Fibroblast of lung (primary cell): ENCODE results near the gene MEF2A. TPM values are rescaled to one million over a fixed set of nuclear protein-coding genes. Genes with fewer than 3 reads are reported as not detected.

Source experiments
- DNase-seq, 2 donors: peaks; one replicate each; pipeline versions ENCODE4 v3.0.0 to v3.0.0-alpha.2; 2010; ENCODE audit warnings: low read depth in 2 of 2
- H2AFZ ChIP-seq: 2 replicates; pipeline ENCODE4 v1.5.1; 2012; ENCODE audit warnings: low read length, control low read depth, inconsistent platforms
- H3K27ac ChIP-seq: 2 replicates; pipeline ENCODE4 v1.5.1; 2011; ENCODE audit warnings: low read length, control low read depth; ENCODE audit not compliant: insufficient read depth
- H3K27me3 ChIP-seq: 2 replicates; pipeline ENCODE4 v1.5.1; 2011; ENCODE audit warnings: mild to moderate bottlenecking, low read length; ENCODE audit not compliant: control insufficient read depth, insufficient read depth
- H3K36me3 ChIP-seq: 2 replicates; pipeline ENCODE4 v1.5.1; 2011; ENCODE audit warnings: low read length; ENCODE audit not compliant: control insufficient read depth, insufficient read depth
- H3K4me1 ChIP-seq: 2 replicates; pipeline ENCODE4 v1.5.1; 2011; ENCODE audit warnings: low read length; ENCODE audit not compliant: control insufficient read depth, insufficient read depth; ENCODE audit errors: extremely low read depth
- H3K4me2 ChIP-seq: 2 replicates; pipeline ENCODE4 v1.5.1; 2011; ENCODE audit warnings: low read length, control low read depth; ENCODE audit not compliant: insufficient read depth; ENCODE audit errors: extremely low read depth
- H3K4me3 ChIP-seq, 4 experiments: fragments of 200-600 bp in 1 of 4; sonication (generic) in 1 of 4; replicated peaks in 1 of 4; 2 replicates each; pipeline ENCODE4 v1.5.1; 2011 to 2016; ENCODE audit warnings: low read length in 4 of 4, low read depth in 3 of 4, mild to moderate bottlenecking in 3 of 4, control low read depth in 2 of 4, inconsistent platforms in 1 of 4, mixed read lengths in 1 of 4; ENCODE audit not compliant: insufficient read depth in 1 of 4; ENCODE audit errors: control extremely low read depth in 1 of 4
- H3K79me2 ChIP-seq: 2 replicates; pipeline ENCODE4 v1.5.1; 2012; ENCODE audit warnings: mild to moderate bottlenecking, low read length, inconsistent platforms; ENCODE audit not compliant: control insufficient read depth, insufficient read depth
- H3K9ac ChIP-seq: 2 replicates; pipeline ENCODE4 v1.5.1; 2011; ENCODE audit warnings: mild to moderate bottlenecking, low read length, control low read depth; ENCODE audit not compliant: insufficient read depth
- H3K9me3 ChIP-seq: 2 replicates; pipeline ENCODE4 v1.5.1; 2012; ENCODE audit warnings: low read depth, low read length; ENCODE audit not compliant: control insufficient read depth, insufficient read depth
- H4K20me1 ChIP-seq: 2 replicates; pipeline ENCODE4 v1.5.1; 2011; ENCODE audit warnings: low read length; ENCODE audit not compliant: control insufficient read depth, insufficient read depth; ENCODE audit errors: extremely low read depth
- EZH2 ChIP-seq: IDR thresholded peaks from 2 replicates; pipeline ENCODE4 v1.5.1; 2012; ENCODE audit warnings: low read length, control low read depth, mild to moderate bottlenecking; ENCODE audit errors: missing control alignments
- polyA plus RNA-seq, 2 donors: library from polyadenylated mRNA; depleted of rRNA in 1 of 2; stranded (reverse) in 1 of 2; unstranded in 1 of 2; fragments of >200 nt; gene quantifications; 2 replicates each; pipeline ENCODE4 v1.2.1, GENCODE V29; 2011 to 2012; ENCODE audit warnings: missing spikeins in 1 of 2
- total RNA-seq: library from RNA; depleted of rRNA; stranded (reverse); fragments of >200 nt; gene quantifications from 2 replicates; pipeline ENCODE4 v1.2.1, GENCODE V29; 2014
- TF ChIP-seq, protein P1 (sequence below), 2 donors: IDR thresholded peaks in 1 of 2; conservative IDR thresholded peaks in 1 of 2; 1 replicate in 1 of 2; 2 replicates in 1 of 2; pipeline ENCODE4 v1.5.1; 2011 to 2012; ENCODE audit warnings: low read length in 2 of 2, control low read depth in 1 of 2, inconsistent platforms in 1 of 2, low read depth in 1 of 2, mild to moderate bottlenecking in 1 of 2

The MEF2A gene
- total and polyA plus RNA-seq, 2 donors (not counting 1 experiment from before 2014, with no cell fraction given) = 24.6 to 40.4 TPM

DNA sequence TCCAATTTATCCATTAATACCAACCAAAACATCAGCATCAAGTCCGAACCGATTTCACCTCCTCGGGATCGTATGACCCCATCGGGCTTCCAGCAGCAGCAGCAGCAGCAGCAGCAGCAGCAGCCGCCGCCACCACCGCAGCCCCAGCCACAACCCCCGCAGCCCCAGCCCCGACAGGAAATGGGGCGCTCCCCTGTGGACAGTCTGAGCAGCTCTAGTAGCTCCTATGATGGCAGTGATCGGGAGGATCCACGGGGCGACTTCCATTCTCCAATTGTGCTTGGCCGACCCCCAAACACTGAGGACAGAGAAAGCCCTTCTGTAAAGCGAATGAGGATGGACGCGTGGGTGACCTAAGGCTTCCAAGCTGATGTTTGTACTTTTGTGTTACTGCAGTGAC is 146.6 kb downstream of the MEF2A start:
- H2AFZ ChIP-seq = no peak overlapping the region
- no peak overlapping the region for H3K9ac ChIP-seq
- no peaks in the 10 kb centered on the region for H4K20me1 ChIP-seq
- H3K79me2 ChIP-seq = no peaks in the 10 kb centered on the region
- no peak overlapping the region for H3K4me2 ChIP-seq
- DNase-seq = no peak
- peaks cover 8% of the 10 kb centered on the region for H3K36me3 ChIP-seq
- TF ChIP-seq, protein P1, sequence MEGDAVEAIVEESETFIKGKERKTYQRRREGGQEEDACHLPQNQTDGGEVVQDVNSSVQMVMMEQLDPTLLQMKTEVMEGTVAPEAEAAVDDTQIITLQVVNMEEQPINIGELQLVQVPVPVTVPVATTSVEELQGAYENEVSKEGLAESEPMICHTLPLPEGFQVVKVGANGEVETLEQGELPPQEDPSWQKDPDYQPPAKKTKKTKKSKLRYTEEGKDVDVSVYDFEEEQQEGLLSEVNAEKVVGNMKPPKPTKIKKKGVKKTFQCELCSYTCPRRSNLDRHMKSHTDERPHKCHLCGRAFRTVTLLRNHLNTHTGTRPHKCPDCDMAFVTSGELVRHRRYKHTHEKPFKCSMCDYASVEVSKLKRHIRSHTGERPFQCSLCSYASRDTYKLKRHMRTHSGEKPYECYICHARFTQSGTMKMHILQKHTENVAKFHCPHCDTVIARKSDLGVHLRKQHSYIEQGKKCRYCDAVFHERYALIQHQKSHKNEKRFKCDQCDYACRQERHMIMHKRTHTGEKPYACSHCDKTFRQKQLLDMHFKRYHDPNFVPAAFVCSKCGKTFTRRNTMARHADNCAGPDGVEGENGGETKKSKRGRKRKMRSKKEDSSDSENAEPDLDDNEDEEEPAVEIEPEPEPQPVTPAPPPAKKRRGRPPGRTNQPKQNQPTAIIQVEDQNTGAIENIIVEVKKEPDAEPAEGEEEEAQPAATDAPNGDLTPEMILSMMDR (conservative IDR thresholded peaks at IDR 0.05 in 1 of 2, IDR thresholded peaks at IDR 0.05 in 1 of 2; ENCODE audit: low read depth in 1 of 2, low read length in 2 of 2) = no peak
- TF ChIP-seq EZH2 = no peak
- H3K27me3 ChIP-seq = no peaks in the 10 kb centered on the region
- H3K27ac ChIP-seq = no peak overlapping the region
- H3K4me1 ChIP-seq = peaks cover 19% of the 10 kb centered on the region
- no peaks in the 10 kb centered on the region for H3K9me3 ChIP-seq
- no peak overlapping the region for H3K4me3 ChIP-seq

DNA sequence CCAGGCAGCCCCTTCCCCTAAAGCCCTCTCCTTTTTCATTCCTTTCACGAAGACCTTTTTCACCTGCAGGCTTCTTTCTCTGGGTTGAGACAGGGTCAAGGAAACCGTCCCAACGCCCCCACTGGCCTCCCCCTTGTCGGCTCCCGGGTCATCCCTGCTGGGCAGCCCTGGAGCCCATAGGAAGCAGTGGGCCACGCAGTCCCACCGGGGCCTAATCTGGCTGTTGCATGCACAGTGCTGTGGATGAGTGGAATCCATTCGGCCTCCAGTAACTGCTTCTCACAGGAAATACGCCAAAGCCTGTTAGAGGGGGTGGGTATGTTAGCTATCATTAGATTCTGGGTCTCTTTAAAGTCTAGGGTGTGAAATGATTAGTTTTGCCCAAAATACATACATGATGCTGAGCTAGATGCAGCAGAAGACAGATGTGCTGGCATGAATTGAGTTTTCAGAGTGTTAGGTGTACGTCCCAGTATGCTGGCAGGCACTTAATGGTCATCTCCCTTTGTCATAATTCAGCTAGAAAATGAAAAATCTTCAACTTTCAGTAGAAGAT is 150.8 kb downstream of the MEF2A start:
- peak overlapping the region; percentile 29 for H3K4me2 ChIP-seq
- TF ChIP-seq EZH2 = no peak
- TF ChIP-seq, protein P1 (conservative IDR thresholded peaks at IDR 0.05 in 1 of 2, IDR thresholded peaks at IDR 0.05 in 1 of 2; ENCODE audit: low read depth in 1 of 2, low read length in 2 of 2) = no peak
- no peaks in the 10 kb centered on the region for H4K20me1 ChIP-seq
- H3K4me3 ChIP-seq = no peak overlapping the region
- no peaks in the 10 kb centered on the region for H3K9me3 ChIP-seq
- no peak overlapping the region for H3K9ac ChIP-seq
- peaks cover 8% of the 10 kb centered on the region for H3K4me1 ChIP-seq
- no peak for DNase-seq
- no peaks in the 10 kb centered on the region for H3K27me3 ChIP-seq
- H3K79me2 ChIP-seq = no peaks in the 10 kb centered on the region
- H3K36me3 ChIP-seq = peaks cover 4% of the 10 kb centered on the region
- H2AFZ ChIP-seq = no peak overlapping the region
- no peak overlapping the region for H3K27ac ChIP-seq

DNA sequence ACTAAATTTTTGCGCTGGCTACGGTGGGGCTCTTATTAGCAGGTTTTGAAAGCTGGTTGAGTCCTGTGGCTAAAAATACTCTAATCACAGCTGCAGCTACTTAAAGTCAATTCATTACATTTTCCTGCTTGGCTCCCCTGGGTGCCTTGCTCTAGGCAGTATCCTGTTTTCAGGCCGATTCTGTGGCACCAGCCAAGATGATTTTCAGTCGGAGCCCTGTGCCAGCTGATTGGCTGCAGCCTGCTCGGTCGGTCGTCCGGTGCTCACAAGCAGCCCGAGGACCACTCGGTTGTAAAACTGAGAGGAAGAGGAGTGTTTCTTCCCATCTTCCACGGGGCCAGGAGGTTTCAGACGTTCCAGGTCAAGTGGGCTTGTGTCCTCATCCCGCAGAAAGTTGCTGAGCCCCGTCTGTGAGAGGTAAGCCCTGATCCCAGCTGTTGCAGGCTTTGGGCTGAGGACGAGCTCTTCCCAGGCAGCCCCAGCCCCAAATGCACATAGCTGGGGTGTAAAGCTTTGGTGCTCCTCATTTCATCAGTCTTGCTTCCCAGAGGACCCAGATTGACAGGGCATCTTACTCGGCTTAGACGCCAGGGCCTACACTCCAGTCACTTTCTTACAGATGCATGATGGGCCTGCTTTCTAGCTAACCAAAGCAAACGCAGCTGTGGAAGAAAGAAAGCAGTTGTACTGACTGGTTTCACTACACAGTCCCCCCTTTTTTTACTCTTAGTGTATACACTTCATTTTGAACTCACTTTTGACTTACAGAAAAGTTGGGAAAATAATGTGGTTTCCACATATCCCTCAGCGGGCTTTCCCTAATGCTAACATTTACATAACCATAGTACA is 151.6 kb downstream of the MEF2A start:
- Histone ChIP-seq H3K9ac (no peak overlapping the region), H3K79me2 (no peaks in the 10 kb centered on the region), H3K4me1 (peaks cover 8% of the 10 kb centered on the region), H3K36me3 (peaks cover 2% of the 10 kb centered on the region), H3K27ac (no peak overlapping the region), H3K4me2 (peak overlapping the region; percentile 29), H3K27me3 (no peaks in the 10 kb centered on the region), H2AFZ (no peak overlapping the region), H3K4me3 (no peak overlapping the region), H4K20me1 (no peaks in the 10 kb centered on the region), H3K9me3 (no peaks in the 10 kb centered on the region)
- DNase-seq = no peak
- TF ChIP-seq, protein P1 (conservative IDR thresholded peaks at IDR 0.05 in 1 of 2, IDR thresholded peaks at IDR 0.05 in 1 of 2; ENCODE audit: low read depth in 1 of 2, low read length in 2 of 2) = no peak
- no peak for TF ChIP-seq EZH2
